Peyer's patch (tissue), 4 donors: Measurements from ENCODE around the gene BMPR2.

Source experiments
- CTCF ChIP-seq, 6 experiments: fragments of 450-650 bp in 4 of 6; fragments of 200-600 bp in 2 of 6; sonication (generic) in 1 of 6; IDR thresholded peaks; one replicate each; pipeline ENCODE4 v1.5.1; 2017 to 2019; ENCODE audit warnings: antibody characterized with exemption in 6 of 6, mild to moderate bottlenecking in 3 of 6, moderate library complexity in 1 of 6
- POLR2A ChIP-seq, 2 donors: fragments of 450-650 bp; IDR thresholded peaks; one replicate each; pipeline ENCODE4 v1.5.1; 2017; ENCODE audit warnings: antibody characterized with exemption in 2 of 2, mild to moderate bottlenecking in 2 of 2, moderate library complexity in 2 of 2

DNA sequence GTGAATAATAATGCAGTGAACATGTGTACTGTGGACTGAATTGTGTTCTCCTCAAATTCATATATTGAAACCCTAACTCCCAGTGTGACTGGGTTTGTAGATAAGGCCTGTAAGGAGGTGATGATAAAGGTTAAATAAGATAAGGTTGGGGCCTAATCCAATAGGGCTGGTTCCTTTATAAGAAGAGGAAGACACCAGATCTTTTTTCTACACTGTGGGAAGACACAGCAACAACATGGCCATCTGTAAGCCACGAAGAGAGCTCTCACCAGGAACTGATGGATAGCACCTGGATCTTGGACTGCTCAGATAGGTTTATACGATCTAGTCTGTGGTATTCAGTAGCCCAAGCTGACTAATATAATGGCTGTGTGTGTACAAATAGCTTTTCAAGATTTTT lies 66.8 kb downstream of the BMPR2 start:
- TF ChIP-seq CTCF (IDR thresholded peaks at IDR 0.05) (no peak), POLR2A (IDR thresholded peaks at IDR 0.05) (no peak)
